HEK293 (cell line): ENCODE results near the gene ANKRD6.

Experiments
- CTCF ChIA-PET: fragments of 350-600 bp; formaldehyde crosslinking; extraction: SDS; loops from one replicate; lab custom pipeline; 2021; ENCODE audit warnings: antibody characterized with exemption; lab: Yijun Ruan, JAX
- POLR2A ChIA-PET: fragments of 300-600 bp; formaldehyde crosslinking; extraction: SDS; loops from one replicate; lab custom pipeline; 2020; ENCODE audit warnings: antibody characterized with exemption, inconsistent platforms; lab: Yijun Ruan, JAX
- H3K27ac ChIP-seq: fragments of 200-500 bp; sonication (Bioruptor generic); 2 replicates; pipeline ENCODE4 v1.5.1; 2014; ENCODE audit warnings: low read depth, low read length, control low read depth, inconsistent platforms; ENCODE audit errors: extremely low read depth
- H3K36me3 ChIP-seq, 2 experiments: fragments of 200-500 bp in 1 of 2; sonication (Bioruptor generic) in 1 of 2; 1 replicate in 1 of 2; 2 replicates in 1 of 2; pipeline ENCODE4 v1.5.1; 2014 to 2017; ENCODE audit warnings: inconsistent platforms in 2 of 2, low read length in 2 of 2; ENCODE audit not compliant: control insufficient read depth in 2 of 2, insufficient read depth in 1 of 2
- H3K4me1 ChIP-seq: fragments of 200-500 bp; sonication (Bioruptor generic); 2 replicates; pipeline ENCODE4 v1.5.1; 2014; ENCODE audit warnings: mild to moderate bottlenecking, low read length, inconsistent platforms; ENCODE audit not compliant: control insufficient read depth, insufficient read depth
- H3K4me3 ChIP-seq: 2 replicates; pipeline ENCODE4 v1.5.1; 2011; ENCODE audit warnings: low read depth, mild to moderate bottlenecking, control low read depth, low read length, moderate library complexity
- H3K9me3 ChIP-seq: fragments of 200-500 bp; sonication (Bioruptor generic); 2 replicates; pipeline ENCODE4 v1.5.1; 2014; ENCODE audit warnings: low read depth, low read length, inconsistent platforms; ENCODE audit not compliant: control insufficient read depth, insufficient read depth
- GLI4 ChIP-seq: fragments of 450-650 bp; formaldehyde crosslinking; IDR thresholded peaks from 2 replicates; pipeline ENCODE4 v1.5.1; 2016; ENCODE audit warnings: missing biosample characterization, missing genetic modification characterization
- GLIS2 ChIP-seq: fragments of 450-650 bp; formaldehyde crosslinking; IDR thresholded peaks from 2 replicates; pipeline ENCODE4 v1.5.1; 2016; ENCODE audit warnings: missing biosample characterization, missing genetic modification characterization
- HOXA7 ChIP-seq: sonication (generic); formaldehyde crosslinking; IDR thresholded peaks from 2 replicates; pipeline ENCODE4 v1.8.1; 2022; ENCODE audit warnings: missing genetic modification reagents, borderline replicate concordance
- IKZF3 ChIP-seq: fragments of 450-650 bp; IDR thresholded peaks from 2 replicates; pipeline ENCODE4 v1.5.0; 2018; ENCODE audit warnings: missing biosample characterization, mild to moderate bottlenecking, missing genetic modification characterization, moderate library complexity
- KLF7 ChIP-seq: fragments of 450-650 bp; formaldehyde crosslinking; IDR thresholded peaks from 2 replicates; pipeline ENCODE4 v1.5.1; 2016; ENCODE audit warnings: missing biosample characterization, missing genetic modification characterization, borderline replicate concordance
- KLF8 ChIP-seq: fragments of 450-650 bp; formaldehyde crosslinking; IDR thresholded peaks from 2 replicates; pipeline ENCODE4 v1.5.1; 2016; ENCODE audit warnings: missing biosample characterization, missing genetic modification characterization
- MYNN ChIP-seq: fragments of 450-650 bp; formaldehyde crosslinking; IDR thresholded peaks from 2 replicates; pipeline ENCODE4 v1.5.1; 2016; ENCODE audit warnings: missing biosample characterization, missing genetic modification characterization, borderline replicate concordance
- ZBTB21 ChIP-seq: fragments of 450-650 bp; formaldehyde crosslinking; IDR thresholded peaks from 2 replicates; pipeline ENCODE4 v1.5.1; 2017; ENCODE audit warnings: missing biosample characterization, missing genetic modification characterization
- ZBTB7A ChIP-seq: fragments of 450-650 bp; formaldehyde crosslinking; IDR thresholded peaks from 2 replicates; pipeline ENCODE4 v1.5.1; 2016; ENCODE audit warnings: low read depth, missing biosample characterization, missing genetic modification characterization
- ZBTB8A ChIP-seq: fragments of 450-650 bp; formaldehyde crosslinking; IDR thresholded peaks from 2 replicates; pipeline ENCODE4 v1.5.1; 2016; ENCODE audit warnings: missing biosample characterization, missing genetic modification characterization
- ZFP3 ChIP-seq: fragments of 450-650 bp; formaldehyde crosslinking; IDR thresholded peaks from 2 replicates; pipeline ENCODE4 v1.5.1; 2016; ENCODE audit warnings: low read depth, missing biosample characterization, missing genetic modification characterization
- ZFP69B ChIP-seq: fragments of 450-650 bp; formaldehyde crosslinking; IDR thresholded peaks from 2 replicates; pipeline ENCODE4 v1.5.1; 2016; ENCODE audit warnings: missing biosample characterization, missing genetic modification characterization
- ZNF133 ChIP-seq: fragments of 450-650 bp; formaldehyde crosslinking; IDR thresholded peaks from 2 replicates; pipeline ENCODE4 v1.5.1; 2016; ENCODE audit warnings: missing biosample characterization, missing genetic modification characterization
- ZNF157 ChIP-seq: fragments of 450-650 bp; formaldehyde crosslinking; IDR thresholded peaks from 2 replicates; pipeline ENCODE4 v1.5.1; 2016; ENCODE audit warnings: missing biosample characterization, missing genetic modification characterization
- ZNF175 ChIP-seq: fragments of 450-650 bp; formaldehyde crosslinking; IDR thresholded peaks from 2 replicates; pipeline ENCODE4 v1.5.1; 2016; ENCODE audit warnings: missing biosample characterization, missing genetic modification characterization
- ZNF274 ChIP-seq, 2 experiments: fragments of 200-500 bp in 1 of 2; fragments of 450-650 bp in 1 of 2; sonication (Bioruptor generic) in 1 of 2; formaldehyde crosslinking in 1 of 2; IDR thresholded peaks; 2 replicates each; pipeline versions ENCODE4 v1.5.1 to v1.6.1; 2014 to 2016; ENCODE audit warnings: borderline replicate concordance in 1 of 2, inconsistent platforms in 1 of 2, low read length in 1 of 2, missing biosample characterization in 1 of 2, missing genetic modification characterization in 1 of 2
- ZNF335 ChIP-seq: fragments of 450-650 bp; formaldehyde crosslinking; conservative IDR thresholded peaks from 2 replicates; pipeline ENCODE4 v1.5.1; 2016; ENCODE audit warnings: missing biosample characterization, missing genetic modification characterization
- ZNF423 ChIP-seq: fragments of 450-650 bp; formaldehyde crosslinking; IDR thresholded peaks from 2 replicates; pipeline ENCODE4 v1.5.1; 2016; ENCODE audit warnings: missing biosample characterization, missing genetic modification characterization
- ZNF514 ChIP-seq: fragments of 450-650 bp; formaldehyde crosslinking; IDR thresholded peaks from 2 replicates; pipeline ENCODE4 v1.5.1; 2016; ENCODE audit warnings: missing biosample characterization, missing genetic modification characterization
- ZNF544 ChIP-seq: fragments of 450-650 bp; formaldehyde crosslinking; IDR thresholded peaks from 2 replicates; pipeline ENCODE4 v1.5.0; 2017; ENCODE audit warnings: missing biosample characterization, missing genetic modification characterization
- ZNF548 ChIP-seq: fragments of 450-650 bp; formaldehyde crosslinking; IDR thresholded peaks from 2 replicates; pipeline ENCODE4 v1.5.1; 2016; ENCODE audit warnings: missing biosample characterization, missing genetic modification characterization
- ZNF677 ChIP-seq: fragments of 450-650 bp; IDR thresholded peaks from 2 replicates; pipeline ENCODE4 v1.5.0; 2018; ENCODE audit warnings: missing biosample characterization, mild to moderate bottlenecking, missing genetic modification characterization, moderate library complexity
- ZNF776 ChIP-seq: fragments of 450-650 bp; formaldehyde crosslinking; IDR thresholded peaks from 2 replicates; pipeline ENCODE4 v1.5.0; 2017; ENCODE audit warnings: missing biosample characterization, missing genetic modification characterization, borderline replicate concordance
- ZNF777 ChIP-seq: fragments of 450-650 bp; formaldehyde crosslinking; IDR thresholded peaks from 2 replicates; pipeline ENCODE4 v1.5.1; 2017; ENCODE audit warnings: missing biosample characterization, missing genetic modification characterization, borderline replicate concordance
- ZNF837 ChIP-seq: fragments of 450-650 bp; formaldehyde crosslinking; IDR thresholded peaks from 2 replicates; pipeline ENCODE4 v1.5.1; 2016; ENCODE audit warnings: missing biosample characterization, missing genetic modification characterization
- ZSCAN16 ChIP-seq: fragments of 450-650 bp; formaldehyde crosslinking; IDR thresholded peaks from 2 replicates; pipeline ENCODE4 v1.5.1; 2016; ENCODE audit warnings: missing biosample characterization, missing genetic modification characterization
- TF ChIP-seq, protein P1 (sequence below): fragments of 450-650 bp; formaldehyde crosslinking; IDR thresholded peaks from 2 replicates; pipeline ENCODE4 v1.5.1; 2016; ENCODE audit warnings: missing biosample characterization, missing genetic modification characterization
- TF ChIP-seq, protein P2 (sequence below): fragments of 450-650 bp; formaldehyde crosslinking; IDR thresholded peaks from 2 replicates; pipeline ENCODE4 v1.5.1; 2016; ENCODE audit warnings: missing biosample characterization, missing genetic modification characterization
- TF ChIP-seq, protein P3 (sequence below): fragments of 450-650 bp; formaldehyde crosslinking; IDR thresholded peaks from 2 replicates; pipeline ENCODE4 v1.5.1; 2016; ENCODE audit warnings: missing biosample characterization, missing genetic modification characterization
- TF ChIP-seq, protein P4 (sequence below): fragments of 450-650 bp; formaldehyde crosslinking; IDR thresholded peaks from 2 replicates; pipeline ENCODE4 v1.5.1; 2016; ENCODE audit warnings: missing biosample characterization, missing genetic modification characterization

The ANKRD6 gene

DNA sequence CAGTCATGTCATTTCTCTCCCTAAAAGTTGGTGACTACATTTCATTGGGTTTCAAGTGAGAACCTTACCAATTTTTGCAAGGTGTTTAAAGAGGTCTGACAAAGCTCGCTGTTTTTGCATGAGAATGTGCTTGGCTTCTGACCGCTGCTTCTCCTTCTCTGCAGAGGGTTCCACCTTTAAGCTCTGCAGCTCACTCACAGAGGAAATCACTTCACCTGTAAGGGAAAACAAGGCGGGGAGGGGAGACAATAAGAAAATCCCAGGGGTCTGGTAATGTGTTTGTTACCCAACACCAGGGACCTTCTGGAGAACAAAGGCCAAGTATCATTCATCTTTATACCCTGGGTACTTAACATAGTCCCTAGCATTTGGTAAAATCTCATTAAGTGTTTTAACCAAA is 245.6 kb downstream of the ANKRD6 start:
- Histone ChIP-seq H3K27ac (no peak overlapping the region), H3K4me3 (no peak overlapping the region), H3K36me3 (peaks cover 25 to 96% of the 10 kb centered on the region in 2 experiments), H3K4me1 (no peaks in the 10 kb centered on the region), H3K9me3 (no peaks in the 10 kb centered on the region)
- TF ChIP-seq ZBTB7A (tag by site-specific recombination) (no peak), ZNF175 (tag by site-specific recombination) (no peak), ZBTB21 (no peak), ZFP69B (tag by site-specific recombination) (no peak), MYNN (tag by site-specific recombination) (no peak), ZNF544 (tag by site-specific recombination) (no peak), KLF8 (tag by site-specific recombination) (no peak), ZNF776 (tag by site-specific recombination) (no peak), ZNF548 (tag by site-specific recombination) (no peak), ZNF837 (tag by site-specific recombination) (no peak), ZSCAN16 (no peak), HOXA7 (CRISPR knock-in tag) (no peak), ZBTB8A (tag by site-specific recombination) (no peak), GLIS2 (no peak), GLI4 (tag by site-specific recombination) (no peak), KLF7 (tag by site-specific recombination) (no peak), ZNF514 (tag by site-specific recombination) (no peak)
- TF ChIP-seq, protein P1, sequence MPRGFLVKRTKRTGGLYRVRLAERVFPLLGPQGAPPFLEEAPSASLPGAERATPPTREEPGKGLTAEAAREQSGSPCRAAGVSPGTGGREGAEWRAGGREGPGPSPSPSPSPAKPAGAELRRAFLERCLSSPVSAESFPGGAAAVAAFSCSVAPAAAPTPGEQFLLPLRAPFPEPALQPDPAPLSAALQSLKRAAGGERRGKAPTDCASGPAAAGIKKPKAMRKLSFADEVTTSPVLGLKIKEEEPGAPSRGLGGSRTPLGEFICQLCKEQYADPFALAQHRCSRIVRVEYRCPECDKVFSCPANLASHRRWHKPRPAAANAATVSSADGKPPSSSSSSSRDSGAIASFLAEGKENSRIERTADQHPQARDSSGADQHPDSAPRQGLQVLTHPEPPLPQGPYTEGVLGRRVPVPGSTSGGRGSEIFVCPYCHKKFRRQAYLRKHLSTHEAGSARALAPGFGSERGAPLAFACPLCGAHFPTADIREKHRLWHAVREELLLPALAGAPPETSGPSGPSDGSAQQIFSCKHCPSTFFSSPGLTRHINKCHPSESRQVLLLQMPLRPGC: no peak
- TF ChIP-seq, protein P2, sequence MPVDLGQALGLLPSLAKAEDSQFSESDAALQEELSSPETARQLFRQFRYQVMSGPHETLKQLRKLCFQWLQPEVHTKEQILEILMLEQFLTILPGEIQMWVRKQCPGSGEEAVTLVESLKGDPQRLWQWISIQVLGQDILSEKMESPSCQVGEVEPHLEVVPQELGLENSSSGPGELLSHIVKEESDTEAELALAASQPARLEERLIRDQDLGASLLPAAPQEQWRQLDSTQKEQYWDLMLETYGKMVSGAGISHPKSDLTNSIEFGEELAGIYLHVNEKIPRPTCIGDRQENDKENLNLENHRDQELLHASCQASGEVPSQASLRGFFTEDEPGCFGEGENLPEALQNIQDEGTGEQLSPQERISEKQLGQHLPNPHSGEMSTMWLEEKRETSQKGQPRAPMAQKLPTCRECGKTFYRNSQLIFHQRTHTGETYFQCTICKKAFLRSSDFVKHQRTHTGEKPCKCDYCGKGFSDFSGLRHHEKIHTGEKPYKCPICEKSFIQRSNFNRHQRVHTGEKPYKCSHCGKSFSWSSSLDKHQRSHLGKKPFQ: no peak
- CTCF ChIA-PET: no interaction called here
- POLR2A ChIA-PET: no interaction called here

DNA sequence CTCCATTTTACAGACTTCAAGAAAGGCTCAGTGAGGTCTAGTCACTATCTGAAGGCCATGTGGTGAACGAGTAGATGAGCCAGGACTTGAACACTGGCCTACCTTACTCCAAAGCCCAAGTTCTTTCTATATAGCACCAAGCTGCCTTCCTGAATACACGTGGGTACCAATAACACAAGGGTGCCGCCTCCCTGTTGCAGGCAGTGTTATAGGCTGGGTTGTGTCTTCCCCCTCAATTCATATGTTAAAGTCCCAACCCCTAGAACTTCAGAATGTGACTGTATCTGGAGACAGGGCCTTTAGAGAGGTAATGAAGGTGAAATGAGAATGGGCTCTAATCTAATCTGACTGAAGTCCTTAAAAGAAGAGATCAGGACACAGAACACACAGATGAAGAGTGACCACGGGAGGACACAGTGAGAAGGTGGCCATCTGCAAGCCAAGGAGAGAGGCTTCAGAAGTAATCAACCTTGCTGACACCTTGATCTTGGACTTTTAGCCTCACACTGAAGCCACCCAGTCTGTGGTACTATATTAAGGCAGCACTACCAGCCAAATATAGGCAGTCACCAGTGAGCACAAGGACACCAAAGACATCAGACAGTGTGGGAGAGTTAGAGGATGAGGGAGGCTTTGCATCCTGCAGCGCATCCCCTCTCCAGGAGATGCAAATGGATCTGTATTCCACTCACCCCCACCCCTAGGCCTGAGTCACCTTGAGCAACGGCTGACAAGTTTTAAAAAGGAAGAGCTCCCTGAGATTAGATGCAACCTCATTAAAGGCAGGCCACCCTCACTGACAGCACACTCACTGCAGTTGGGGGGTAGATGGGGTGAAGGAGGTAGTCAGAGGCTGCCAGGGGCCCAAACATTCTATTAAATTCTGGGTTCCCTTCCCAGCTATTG is 246.5 kb downstream of the ANKRD6 start:
- POLR2A ChIA-PET: no interaction called here
- CTCF ChIA-PET: no interaction called here
- Histone ChIP-seq H3K4me3 (no peak overlapping the region), H3K27ac (no peak overlapping the region), H3K36me3 (peaks cover 28 to 97% of the 10 kb centered on the region in 2 experiments), H3K9me3 (no peaks in the 10 kb centered on the region), H3K4me1 (no peaks in the 10 kb centered on the region)
- TF ChIP-seq ZNF335 (tag by site-specific recombination) (no peak), ZNF157 (tag by site-specific recombination) (no peak), IKZF3 (tag by site-specific recombination) (no peak), ZNF274 (IDR thresholded peaks at IDR 0.05; ENCODE audit: low read length) (no peak), ZNF274 (tag by site-specific recombination; IDR thresholded peaks at IDR 0.05; ENCODE audit: borderline replicate concordance) (no peak), ZNF777 (tag by site-specific recombination) (no peak), ZNF133 (no peak), ZNF423 (tag by site-specific recombination) (no peak), ZNF677 (no peak), ZFP3 (tag by site-specific recombination) (no peak)
- TF ChIP-seq, protein P3, sequence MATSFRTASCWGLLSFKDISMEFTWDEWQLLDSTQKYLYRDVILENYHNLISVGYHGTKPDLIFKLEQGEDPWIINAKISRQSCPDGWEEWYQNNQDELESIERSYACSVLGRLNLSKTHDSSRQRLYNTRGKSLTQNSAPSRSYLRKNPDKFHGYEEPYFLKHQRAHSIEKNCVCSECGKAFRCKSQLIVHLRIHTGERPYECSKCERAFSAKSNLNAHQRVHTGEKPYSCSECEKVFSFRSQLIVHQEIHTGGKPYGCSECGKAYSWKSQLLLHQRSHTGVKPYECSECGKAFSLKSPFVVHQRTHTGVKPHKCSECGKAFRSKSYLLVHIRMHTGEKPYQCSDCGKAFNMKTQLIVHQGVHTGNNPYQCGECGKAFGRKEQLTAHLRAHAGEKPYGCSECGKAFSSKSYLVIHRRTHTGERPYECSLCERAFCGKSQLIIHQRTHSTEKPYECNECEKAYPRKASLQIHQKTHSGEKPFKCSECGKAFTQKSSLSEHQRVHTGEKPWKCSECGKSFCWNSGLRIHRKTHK (tag by site-specific recombination): no peak
- TF ChIP-seq, protein P4, sequence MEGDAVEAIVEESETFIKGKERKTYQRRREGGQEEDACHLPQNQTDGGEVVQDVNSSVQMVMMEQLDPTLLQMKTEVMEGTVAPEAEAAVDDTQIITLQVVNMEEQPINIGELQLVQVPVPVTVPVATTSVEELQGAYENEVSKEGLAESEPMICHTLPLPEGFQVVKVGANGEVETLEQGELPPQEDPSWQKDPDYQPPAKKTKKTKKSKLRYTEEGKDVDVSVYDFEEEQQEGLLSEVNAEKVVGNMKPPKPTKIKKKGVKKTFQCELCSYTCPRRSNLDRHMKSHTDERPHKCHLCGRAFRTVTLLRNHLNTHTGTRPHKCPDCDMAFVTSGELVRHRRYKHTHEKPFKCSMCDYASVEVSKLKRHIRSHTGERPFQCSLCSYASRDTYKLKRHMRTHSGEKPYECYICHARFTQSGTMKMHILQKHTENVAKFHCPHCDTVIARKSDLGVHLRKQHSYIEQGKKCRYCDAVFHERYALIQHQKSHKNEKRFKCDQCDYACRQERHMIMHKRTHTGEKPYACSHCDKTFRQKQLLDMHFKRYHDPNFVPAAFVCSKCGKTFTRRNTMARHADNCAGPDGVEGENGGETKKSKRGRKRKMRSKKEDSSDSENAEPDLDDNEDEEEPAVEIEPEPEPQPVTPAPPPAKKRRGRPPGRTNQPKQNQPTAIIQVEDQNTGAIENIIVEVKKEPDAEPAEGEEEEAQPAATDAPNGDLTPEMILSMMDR: no peak
